HG03196 (cell line): ENCODE results near the gene TMTC4.
"Not testable (repeated sequence)": the region's sequence is repeated elsewhere in the genome, so short reads cannot be mapped to it uniquely, and the experiment has no call there.

Source experiments
- ATAC-seq: cut with Tn5 transposase; IDR thresholded peaks from one replicate; pipeline ENCODE4 v1.9.1; 2021; ENCODE audit not compliant: unreplicated experiment

TMTC4 gene

GRCh38 chr13:100589178-100589725, 85.3 kb downstream of the TMTC4 start:
- no peak for ATAC-seq

- peak; percentile 97 for ATAC-seq
Measured at GRCh38 chr13:100588331-100589177, 86.0 kb downstream of the TMTC4 start, which contains the start of gene GGACT. GGACT (minus strand) TSS chr13:100588789; CDS start chr13:100532591, 56,198 bp downstream.

GRCh38 chr13:100584896-100585295, 89.7 kb downstream of the TMTC4 start:
- no peak for ATAC-seq

- ATAC-seq, result no peak
Measured at GRCh38 chr13:100581504-100581903, 93.1 kb downstream of the TMTC4 start.

GRCh38 chr13:100581030-100581429, 93.6 kb downstream of the TMTC4 start:
- no peak for ATAC-seq

GRCh38 chr13:100580045-100580444, 94.5 kb downstream of the TMTC4 start:
- no peak for ATAC-seq

- ATAC-seq, result not testable (repeated sequence)
Measured at GRCh38 chr13:100577239-100577638, 97.4 kb downstream of the TMTC4 start.

- ATAC-seq, result peak; percentile 89
Measured at GRCh38 chr13:100573121-100573520, 101.5 kb downstream of the TMTC4 start.

GRCh38 chr13:100566543-100566942, 108.1 kb downstream of the TMTC4 start:
- no peak for ATAC-seq

- no peak for ATAC-seq
Measured at GRCh38 chr13:100565286-100565685, 109.3 kb downstream of the TMTC4 start.

GRCh38 chr13:100564444-100565223, 110.0 kb downstream of the TMTC4 start:
- ATAC-seq, result no peak

GRCh38 chr13:100563779-100564178, 110.8 kb downstream of the TMTC4 start:
- ATAC-seq, result no peak

GRCh38 chr13:100561599-100562204, 112.9 kb downstream of the TMTC4 start:
- no peak for ATAC-seq

GRCh38 chr13:100561158-100561499, 113.5 kb downstream of the TMTC4 start:
- ATAC-seq, result no peak

GRCh38 chr13:100560498-100561157, 114.0 kb downstream of the TMTC4 start:
- ATAC-seq, result no peak

- ATAC-seq, result no peak
Measured at GRCh38 chr13:100559886-100560285, 114.7 kb downstream of the TMTC4 start.
